HFFc6 (cell line): Measurements from ENCODE around the gene COMMD3. TPM values are rescaled to one million over a fixed set of nuclear protein-coding genes. Genes with fewer than 3 reads are reported as not detected.

Experiments used
- DNase-seq: peaks from one replicate; pipeline ENCODE4 v3.0.0-alpha.2; 2018
- H3K27ac Mint-ChIP-seq: 2 replicates; pipeline ENCODE4 v1.8.0; 2020; ENCODE audit warnings: mild to moderate bottlenecking, mixed read lengths
- H3K27me3 Mint-ChIP-seq: 2 replicates; pipeline ENCODE4 v1.8.0; 2021; ENCODE audit warnings: mild to moderate bottlenecking, moderate library complexity, mixed read lengths; ENCODE audit not compliant: insufficient read depth
- H3K36me3 Mint-ChIP-seq: 2 replicates; pipeline ENCODE4 v1.8.0; 2021; ENCODE audit warnings: low read depth, mixed read lengths
- H3K4me1 Mint-ChIP-seq: 2 replicates; pipeline ENCODE4 v1.8.0; 2020; ENCODE audit warnings: low read depth, mixed read lengths
- H3K4me3 Mint-ChIP-seq: 2 replicates; pipeline ENCODE4 v1.8.0; 2020; ENCODE audit warnings: mild to moderate bottlenecking, moderate library complexity, mixed read lengths
- H3K9me3 Mint-ChIP-seq: 2 replicates; pipeline ENCODE4 v1.8.0; 2020; ENCODE audit warnings: mild to moderate bottlenecking, mixed read lengths
- long read RNA-seq: library from polyadenylated mRNA; unstranded; transcript quantifications from one replicate; pipeline ENCODE4 v2.0.0, GENCODE V29; 2019
- total RNA-seq, 6 experiments: library from RNA; stranded (reverse); fragmentation: NEBNext Ultra II Directional; extraction: Animal tissue kit (Norgen Biotek cat#: 25700); gene quantifications; 2 replicates in 1 of 6; 3 replicates in 5 of 6; pipeline ENCODE4 v1.2.3, GENCODE V29; 2021
- TF ChIP-seq, protein P1 (sequence below): fragments of 200-600 bp; sonication (generic); IDR thresholded peaks from 2 replicates; pipeline ENCODE4 v1.5.0; 2021; ENCODE audit warnings: antibody characterized with exemption, mild to moderate bottlenecking

COMMD3 gene
- total RNA-seq = 10 to 100 TPM; 39.5 to 47.6 (median 43.8) TPM
- long read RNA-seq, transcript COMMD3-201 (8 exons, 1,342 nt) = major isoform, 49 of 53 reads
- long read RNA-seq, partial matches to known transcripts = 3 of 53 reads
- long read RNA-seq, other reads (novel, unspliced or antisense) = 1 of 53 reads

DNA sequence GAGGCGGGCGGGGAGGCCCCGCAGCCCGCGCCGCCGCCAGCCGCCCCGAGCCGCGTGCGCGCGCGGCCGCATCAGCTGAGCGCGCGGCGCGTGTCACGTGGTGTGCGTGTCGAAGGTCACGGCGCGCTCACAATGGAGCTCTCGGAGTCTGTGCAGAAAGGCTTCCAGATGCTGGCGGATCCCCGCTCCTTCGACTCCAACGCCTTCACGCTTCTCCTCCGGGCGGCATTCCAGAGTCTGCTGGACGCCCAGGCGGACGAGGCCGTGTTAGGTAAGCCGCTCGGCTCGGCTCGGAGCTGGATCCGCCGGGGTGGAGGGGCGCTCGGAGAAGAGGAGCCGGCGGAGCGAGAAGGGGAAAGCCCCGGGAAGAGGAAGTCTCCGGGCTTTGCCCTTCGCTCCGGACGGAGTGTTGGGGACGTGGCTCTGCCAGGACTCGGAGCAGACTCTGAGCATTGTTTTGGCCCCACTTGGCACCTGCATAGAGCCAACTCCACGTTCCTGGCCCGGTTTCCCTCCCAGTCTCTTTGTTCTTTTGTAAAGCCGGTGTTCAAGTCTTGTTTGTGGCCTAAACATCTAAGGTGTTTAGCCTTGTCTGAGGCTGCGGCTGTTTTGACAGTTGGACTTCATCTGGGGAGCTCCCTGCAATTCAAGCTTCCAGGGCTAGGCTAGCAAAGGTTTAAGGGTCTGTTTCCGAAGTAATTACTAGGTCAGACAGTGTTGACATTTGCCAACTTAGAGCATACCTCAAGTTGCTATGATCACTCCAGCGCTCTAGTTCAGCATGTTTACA is at the start of gene COMMD3:
TSS of gene COMMD3 (plus strand) at position 103 of the 790 bp plus-strand sequence. CDS start at position 133, 30 bp downstream.
- DNase-seq = peak; percentile 73
- H3K36me3 Mint-ChIP-seq = no peaks in the 10 kb centered on the region
- peak within 1 kb of the TSS; percentile 97 for H3K4me3 Mint-ChIP-seq
- peak within 1 kb of the TSS; percentile 92 for H3K27ac Mint-ChIP-seq
- H3K9me3 Mint-ChIP-seq = no peaks in the 10 kb centered on the region
- H3K27me3 Mint-ChIP-seq = peaks cover 1% of the 10 kb centered on the region; the same call in 1 of the 2 replicates
- TF ChIP-seq, protein P1, sequence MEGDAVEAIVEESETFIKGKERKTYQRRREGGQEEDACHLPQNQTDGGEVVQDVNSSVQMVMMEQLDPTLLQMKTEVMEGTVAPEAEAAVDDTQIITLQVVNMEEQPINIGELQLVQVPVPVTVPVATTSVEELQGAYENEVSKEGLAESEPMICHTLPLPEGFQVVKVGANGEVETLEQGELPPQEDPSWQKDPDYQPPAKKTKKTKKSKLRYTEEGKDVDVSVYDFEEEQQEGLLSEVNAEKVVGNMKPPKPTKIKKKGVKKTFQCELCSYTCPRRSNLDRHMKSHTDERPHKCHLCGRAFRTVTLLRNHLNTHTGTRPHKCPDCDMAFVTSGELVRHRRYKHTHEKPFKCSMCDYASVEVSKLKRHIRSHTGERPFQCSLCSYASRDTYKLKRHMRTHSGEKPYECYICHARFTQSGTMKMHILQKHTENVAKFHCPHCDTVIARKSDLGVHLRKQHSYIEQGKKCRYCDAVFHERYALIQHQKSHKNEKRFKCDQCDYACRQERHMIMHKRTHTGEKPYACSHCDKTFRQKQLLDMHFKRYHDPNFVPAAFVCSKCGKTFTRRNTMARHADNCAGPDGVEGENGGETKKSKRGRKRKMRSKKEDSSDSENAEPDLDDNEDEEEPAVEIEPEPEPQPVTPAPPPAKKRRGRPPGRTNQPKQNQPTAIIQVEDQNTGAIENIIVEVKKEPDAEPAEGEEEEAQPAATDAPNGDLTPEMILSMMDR = no peak
- peaks cover 33% of the 10 kb centered on the region for H3K4me1 Mint-ChIP-seq

DNA sequence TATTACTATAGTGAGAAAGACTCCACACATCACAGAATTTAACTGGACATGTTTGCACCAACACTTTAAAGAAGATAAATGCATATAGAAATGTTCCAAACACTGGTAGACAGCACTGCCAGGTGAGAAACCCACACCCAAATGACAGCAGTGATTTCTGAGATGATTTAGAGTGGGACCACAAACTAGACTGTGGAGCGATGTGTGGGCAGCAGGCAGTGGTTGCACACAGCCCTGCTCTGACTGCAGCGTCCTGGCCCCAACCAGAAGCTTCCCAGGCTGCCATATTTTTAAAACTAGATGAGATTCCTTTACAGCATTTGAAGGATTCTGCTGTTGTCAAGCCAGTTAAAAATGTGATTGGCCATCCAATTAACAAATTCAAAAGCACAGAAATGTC is 47.7 kb upstream of the COMMD3 start:
- no peak overlapping the region for H3K4me3 Mint-ChIP-seq
- no peak overlapping the region for H3K27ac Mint-ChIP-seq
- peaks cover 20% of the 10 kb centered on the region for H3K27me3 Mint-ChIP-seq
- H3K36me3 Mint-ChIP-seq = no peaks in the 10 kb centered on the region
- H3K9me3 Mint-ChIP-seq = no peaks in the 10 kb centered on the region
- H3K4me1 Mint-ChIP-seq = no peaks in the 10 kb centered on the region
- DNase-seq = no peak
- TF ChIP-seq, protein P1 = no peak

DNA sequence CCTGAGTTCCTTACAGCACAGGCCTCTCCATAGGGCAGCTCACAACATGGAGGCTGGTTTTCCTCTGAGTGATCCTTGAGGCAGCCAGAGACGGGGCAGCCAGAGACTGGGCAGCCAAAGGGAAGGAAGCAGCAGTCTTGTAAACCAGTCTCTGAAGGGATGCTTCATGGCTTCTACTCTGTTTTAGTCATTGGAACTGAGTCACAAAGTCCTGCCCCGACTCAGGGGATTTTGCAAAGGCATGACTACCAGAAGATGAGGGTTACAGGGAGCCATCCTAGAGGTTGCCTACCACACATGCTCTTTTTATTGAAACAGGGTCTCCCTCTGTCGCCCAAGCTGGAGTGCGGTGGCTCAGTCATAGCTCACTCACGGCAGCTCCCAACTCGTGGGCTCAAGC is 44.4 kb upstream of the COMMD3 start:
- Mint-ChIP-seq H3K36me3 (no peaks in the 10 kb centered on the region), H3K4me1 (no peaks in the 10 kb centered on the region), H3K9me3 (no peaks in the 10 kb centered on the region), H3K4me3 (no peak overlapping the region), H3K27me3 (peaks cover 9% of the 10 kb centered on the region), H3K27ac (no peak overlapping the region)
- TF ChIP-seq, protein P1 = no peak
- no peak for DNase-seq

DNA sequence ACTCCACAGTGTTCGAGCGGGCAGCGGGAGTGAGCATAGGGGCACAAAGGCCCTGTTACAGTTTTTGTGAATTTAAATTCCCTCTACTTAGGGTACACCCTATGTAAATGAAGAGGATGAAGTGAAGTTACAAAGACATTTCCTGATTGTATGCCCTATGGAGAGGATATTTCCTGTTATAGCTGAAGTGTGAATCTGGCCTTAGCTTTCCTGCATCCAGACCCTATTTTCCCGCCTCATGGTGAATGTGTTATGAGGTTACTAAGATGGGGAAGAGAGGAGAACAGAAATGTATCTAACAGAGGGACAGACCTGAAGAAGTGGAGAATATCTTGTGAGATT is 37.8 kb upstream of the COMMD3 start:
- TF ChIP-seq, protein P1 = no peak
- no peaks in the 10 kb centered on the region for H3K36me3 Mint-ChIP-seq
- H3K27me3 Mint-ChIP-seq = peaks cover 15% of the 10 kb centered on the region
- H3K27ac Mint-ChIP-seq = no peak overlapping the region
- no peak overlapping the region; the same call in 1 of the 2 replicates for H3K4me3 Mint-ChIP-seq
- H3K9me3 Mint-ChIP-seq = no peaks in the 10 kb centered on the region
- H3K4me1 Mint-ChIP-seq = peaks cover 5% of the 10 kb centered on the region
- no peak for DNase-seq

DNA sequence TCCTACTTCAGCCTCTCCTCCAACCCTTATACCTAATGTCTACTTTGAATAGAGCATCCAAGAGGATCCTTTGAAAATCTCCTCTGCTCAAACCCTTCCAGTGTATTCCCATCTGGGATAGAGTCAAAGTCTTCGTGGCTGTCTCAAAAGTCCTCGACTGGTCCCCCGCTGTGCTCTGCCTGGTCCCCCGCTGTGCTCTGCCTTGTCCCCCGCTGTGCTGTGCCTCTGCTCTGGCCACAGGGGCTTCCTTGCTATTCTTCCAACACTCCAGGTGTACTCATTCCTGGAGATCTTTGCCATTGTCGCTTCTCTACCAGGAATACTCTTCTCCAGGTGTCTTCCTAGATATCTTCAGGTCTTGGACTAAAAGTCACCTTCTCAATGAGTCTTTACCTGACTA is 36.1 kb upstream of the COMMD3 start:
- no peak for DNase-seq
- H3K27ac Mint-ChIP-seq = no peak overlapping the region
- no peaks in the 10 kb centered on the region for H3K36me3 Mint-ChIP-seq
- TF ChIP-seq, protein P1 = no peak
- no peaks in the 10 kb centered on the region for H3K9me3 Mint-ChIP-seq
- no peak overlapping the region for H3K4me3 Mint-ChIP-seq
- H3K27me3 Mint-ChIP-seq = peaks cover 15% of the 10 kb centered on the region
- H3K4me1 Mint-ChIP-seq = peaks cover 5% of the 10 kb centered on the region
